NK-92 treated with Interleukin-12 subunit alpha and Interleukin-12 subunit beta, amount 100 ng/mL, for 24 hours (cell line): ENCODE results near the gene SSX2IP.
"Not testable (repeated sequence)": the region's sequence is repeated elsewhere in the genome, so short reads cannot be mapped to it uniquely, and the experiment has no call there.

Source experiments
- DNase-seq: peaks from one replicate; lab custom pipeline; 2025; lab: John Stamatoyannopoulos, UW

SSX2IP gene

GRCh38 chr1:84690397-84691121 is at the start of gene SSX2IP:
SSX2IP (minus strand) TSS chr1:84690461; CDS start chr1:84671219, 19,242 bp downstream.
- peak; percentile 97 for DNase-seq

GRCh38 chr1:84738237-84738636 is 48.0 kb upstream of the SSX2IP start:
- DNase-seq = no peak

- DNase-seq = no peak
Measured at GRCh38 chr1:84737590-84737989, 47.3 kb upstream of the SSX2IP start.

GRCh38 chr1:84736944-84737343 is 46.7 kb upstream of the SSX2IP start:
- DNase-seq = no peak

GRCh38 chr1:84736445-84736844 is 46.2 kb upstream of the SSX2IP start:
- DNase-seq = no peak

- no peak for DNase-seq
Measured at GRCh38 chr1:84735483-84735882, 45.2 kb upstream of the SSX2IP start.

- no peak for DNase-seq
Measured at GRCh38 chr1:84732520-84732919, 42.3 kb upstream of the SSX2IP start.

- DNase-seq = no peak
Measured at GRCh38 chr1:84731519-84731918, 41.3 kb upstream of the SSX2IP start.

GRCh38 chr1:84727711-84728110 is 37.5 kb upstream of the SSX2IP start:
- DNase-seq = not testable (repeated sequence)

- DNase-seq = no peak
Measured at GRCh38 chr1:84726593-84727499, 36.6 kb upstream of the SSX2IP start.

GRCh38 chr1:84724128-84724860 is 34.0 kb upstream of the SSX2IP start:
- no peak for DNase-seq

- DNase-seq = no peak
Measured at GRCh38 chr1:84722794-84723193, 32.5 kb upstream of the SSX2IP start.

GRCh38 chr1:84721872-84722271 is 31.6 kb upstream of the SSX2IP start:
- not testable (repeated sequence) for DNase-seq

GRCh38 chr1:84721152-84721551 is 30.9 kb upstream of the SSX2IP start:
- no peak for DNase-seq

GRCh38 chr1:84720221-84720780 is 30.0 kb upstream of the SSX2IP start:
- DNase-seq = no peak

GRCh38 chr1:84719543-84720217 is 29.4 kb upstream of the SSX2IP start:
- DNase-seq = no peak

- no peak for DNase-seq
Measured at GRCh38 chr1:84715342-84716019, 25.2 kb upstream of the SSX2IP start.

GRCh38 chr1:84712276-84712874 is 22.1 kb upstream of the SSX2IP start:
- no peak for DNase-seq

GRCh38 chr1:84711869-84712268 is 21.6 kb upstream of the SSX2IP start:
- DNase-seq = no peak

GRCh38 chr1:84711121-84711520 is 20.9 kb upstream of the SSX2IP start:
- DNase-seq = no peak

- no peak for DNase-seq
Measured at GRCh38 chr1:84709131-84709530, 18.9 kb upstream of the SSX2IP start.
